Uterus (tissue), 4 donors: ENCODE data around the gene CDH15. TPM values are rescaled to one million over a fixed set of nuclear protein-coding genes. Genes with fewer than 3 reads are reported as not detected.

Experiments used
- DNase-seq, 2 donors: peaks; one replicate each; pipeline ENCODE4 v3.0.0-alpha.2; 2019 to 2020
- H3K27ac ChIP-seq, 2 donors: fragments of 200-600 bp; sonication (generic); 1 replicate in 1 of 2; 2 replicates in 1 of 2; pipeline ENCODE4 v1.5.1; 2016 to 2018
- H3K27me3 ChIP-seq, 2 donors: fragments of 200-600 bp; sonication (generic); one replicate each; pipeline ENCODE4 v1.5.1; 2018 to 2019; ENCODE audit warnings: control low read depth in 1 of 2
- H3K36me3 ChIP-seq, 2 donors: fragments of 200-600 bp; sonication (generic); one replicate each; pipeline ENCODE4 v1.5.1; 2019; ENCODE audit warnings: control low read depth in 1 of 2
- H3K4me1 ChIP-seq, 2 donors: fragments of 200-600 bp; sonication (generic); one replicate each; pipeline ENCODE4 v1.5.1; 2018 to 2019; ENCODE audit warnings: control low read depth in 1 of 2
- H3K4me3 ChIP-seq, 2 donors: fragments of 200-600 bp; sonication (generic); 1 replicate in 1 of 2; 2 replicates in 1 of 2; pipeline ENCODE4 v1.5.1; 2018 to 2019; ENCODE audit warnings: mild to moderate bottlenecking in 1 of 2
- H3K9me3 ChIP-seq, 2 donors: fragments of 200-600 bp; sonication (generic); one replicate each; pipeline ENCODE4 v1.5.1; 2019; ENCODE audit warnings: control low read depth in 1 of 2
- CTCF ChIP-seq, 4 experiments: fragments of 200-600 bp in 2 of 4; fragments of 450-650 bp in 2 of 4; sonication (generic) in 2 of 4; IDR thresholded peaks; one replicate each; pipeline ENCODE4 v1.5.1; 2016 to 2019; ENCODE audit warnings: antibody characterized with exemption in 4 of 4, mild to moderate bottlenecking in 2 of 4, moderate library complexity in 1 of 4
- POLR2A ChIP-seq, 2 donors: fragments of 450-650 bp; IDR thresholded peaks; one replicate each; pipeline ENCODE4 v1.6.1; 2016; ENCODE audit warnings: antibody characterized with exemption in 2 of 2, mild to moderate bottlenecking in 1 of 2, moderate library complexity in 1 of 2
- intact Hi-C: fragments of 100-400 bp; cut with DNase I; formaldehyde crosslinking; loops from one replicate; pipeline ENCODE4 v1.15.1; 2023; ENCODE audit warnings: low total_unique reads
- total RNA-seq, 4 donors: library from RNA; depleted of rRNA in 3 of 4; stranded (reverse); fragments of >200 nt in 3 of 4; gene quantifications; one replicate each; pipeline versions ENCODE4 v1.1.0 to v1.2.4, GENCODE V29; 2014 to 2023
- donor health status: DM: yes; HTN: yes; CAD: no.

CDH15 gene
- total RNA-seq, 4 donors from 2014 or later: 0.21 TPM; not detected in 3

- intact Hi-C loops: no loop called here
- Histone ChIP-seq H3K27me3 (no peaks in the 10 kb centered on the region), H3K4me1 (peaks cover 0 to 4% of the 10 kb centered on the region in 2 donors), H3K9me3 (no peaks in the 10 kb centered on the region), H3K27ac (no peak overlapping the region), H3K4me3 (no peak overlapping the region), H3K36me3 (no peaks in the 10 kb centered on the region)
- no peak for DNase-seq
- TF ChIP-seq CTCF (IDR thresholded peaks at IDR 0.05): no peak
- TF ChIP-seq POLR2A (IDR thresholded peaks at IDR 0.05): no peak
Observed at GRCh38 chr16:89157778-89158177, 13.8 kb upstream of the CDH15 start.

- no peaks in the 10 kb centered on the region for H3K36me3 ChIP-seq
- H3K4me1 ChIP-seq: peaks cover 0 to 4% of the 10 kb centered on the region in 2 donors
- no peak overlapping the region for H3K4me3 ChIP-seq
- no peak for TF ChIP-seq POLR2A (IDR thresholded peaks at IDR 0.05)
- intact Hi-C loops: no loop called here
- no peak overlapping the region for H3K27ac ChIP-seq
- no peaks in the 10 kb centered on the region for H3K9me3 ChIP-seq
- no peak for DNase-seq
- H3K27me3 ChIP-seq: no peaks in the 10 kb centered on the region
Observed at GRCh38 chr16:89159066-89159849, 12.3 kb upstream of the CDH15 start.

DNA sequence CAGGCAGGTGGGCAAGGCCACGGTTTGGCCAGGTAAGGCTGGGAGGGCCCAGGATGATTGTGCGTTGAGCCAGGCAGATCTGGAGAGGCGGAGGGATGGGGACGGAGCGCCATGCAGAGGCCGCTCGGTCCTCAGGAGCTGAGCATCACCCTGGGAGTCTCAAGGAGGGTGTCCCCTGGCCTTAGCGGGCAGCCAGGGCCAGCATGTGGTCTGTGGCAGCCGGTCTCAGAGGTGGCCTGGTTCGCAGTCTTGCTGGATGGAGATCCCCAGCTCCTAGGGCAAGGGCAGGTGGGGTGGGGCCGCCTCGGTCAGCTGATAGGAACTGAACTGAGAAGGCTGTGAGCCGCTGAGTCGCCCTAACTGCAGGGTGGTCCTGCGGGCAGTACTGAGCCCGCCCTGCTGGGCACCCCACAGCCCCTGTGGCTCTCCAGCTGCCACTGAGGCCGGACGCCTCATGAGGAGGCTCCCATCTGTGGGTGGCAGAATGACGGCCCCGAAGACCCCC lies 11.6 kb upstream of the CDH15 start:
- Histone ChIP-seq H3K27me3 (no peaks in the 10 kb centered on the region), H3K9me3 (no peaks in the 10 kb centered on the region), H3K36me3 (no peaks in the 10 kb centered on the region), H3K27ac (no peak overlapping the region), H3K4me3 (no peak overlapping the region), H3K4me1 (peaks cover 0 to 4% of the 10 kb centered on the region in 2 donors)
- no peak for TF ChIP-seq POLR2A (IDR thresholded peaks at IDR 0.05)
- TF ChIP-seq CTCF (IDR thresholded peaks at IDR 0.05): no peak
- DNase-seq: no peak
- intact Hi-C loops: no loop called here

DNA sequence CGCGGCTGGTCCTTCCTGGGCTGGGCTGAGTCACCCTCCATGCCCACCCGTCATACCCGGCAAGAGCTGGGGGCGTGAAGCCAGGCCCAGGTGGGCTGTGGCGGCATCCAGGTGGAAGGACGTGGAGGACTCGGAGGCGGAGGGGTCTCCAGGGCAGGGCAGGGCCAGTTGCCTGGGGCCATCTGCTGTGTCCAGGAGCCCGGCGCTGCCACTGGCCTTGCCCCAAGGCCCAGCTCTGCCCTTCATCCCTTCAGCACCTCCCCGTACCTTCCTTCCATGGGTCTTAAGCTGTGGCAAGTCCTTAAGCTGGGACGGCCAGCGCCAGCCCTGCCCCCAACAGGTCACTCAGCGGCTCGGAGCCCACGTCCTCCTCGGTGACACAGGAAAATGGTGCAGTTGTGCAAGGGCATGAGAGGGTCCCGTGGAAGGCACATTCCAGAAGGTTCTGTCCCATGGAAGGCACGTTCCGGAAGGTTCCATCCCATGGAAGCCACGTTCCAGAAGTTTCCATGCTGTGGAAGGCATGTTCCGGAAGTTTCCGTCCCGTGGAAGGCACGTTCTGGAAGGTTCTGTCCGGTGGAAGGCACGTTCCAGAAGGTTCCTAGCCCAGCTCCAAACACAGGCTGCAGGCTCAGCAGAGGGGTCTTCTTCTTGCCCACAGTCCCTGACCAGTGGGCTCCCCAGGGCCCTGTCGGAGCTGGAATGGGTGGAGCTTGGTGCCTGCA lies 10.4 kb upstream of the CDH15 start:
- no peaks in the 10 kb centered on the region for H3K36me3 ChIP-seq
- DNase-seq: no peak
- no peak overlapping the region for H3K4me3 ChIP-seq
- no peak overlapping the region for H3K27ac ChIP-seq
- H3K27me3 ChIP-seq: peaks cover 0 to 3% of the 10 kb centered on the region in 2 donors
- TF ChIP-seq POLR2A (IDR thresholded peaks at IDR 0.05) (no peak), CTCF (IDR thresholded peaks at IDR 0.05) (no peak)
- peaks cover 0 to 3% of the 10 kb centered on the region in 2 donors for H3K4me1 ChIP-seq
- intact Hi-C loops: no loop called here
- H3K9me3 ChIP-seq: no peaks in the 10 kb centered on the region

GRCh38 chr16:89161763-89162713 lies 9.5 kb upstream of the CDH15 start:
- no peaks in the 10 kb centered on the region for H3K9me3 ChIP-seq
- H3K27me3 ChIP-seq: peaks cover 0 to 3% of the 10 kb centered on the region in 2 donors
- no peaks in the 10 kb centered on the region for H3K36me3 ChIP-seq
- no peaks in the 10 kb centered on the region for H3K4me1 ChIP-seq
- intact Hi-C loops: no loop called here
- no peak overlapping the region for H3K27ac ChIP-seq
- no peak for DNase-seq
- no peak for TF ChIP-seq CTCF (IDR thresholded peaks at IDR 0.05)
- no peak for TF ChIP-seq POLR2A (IDR thresholded peaks at IDR 0.05)
- no peak overlapping the region for H3K4me3 ChIP-seq
